GM18873 (cell line): ENCODE measurements around the gene PRSS33.

Source experiments
- ATAC-seq: cut with Tn5 transposase; IDR thresholded peaks from one replicate; pipeline ENCODE4 v1.9.1; 2021; ENCODE audit warnings: mild to moderate bottlenecking, moderate library complexity, moderate number of reproducible peaks; ENCODE audit not compliant: unreplicated experiment, low FRiP score

PRSS33 gene

DNA sequence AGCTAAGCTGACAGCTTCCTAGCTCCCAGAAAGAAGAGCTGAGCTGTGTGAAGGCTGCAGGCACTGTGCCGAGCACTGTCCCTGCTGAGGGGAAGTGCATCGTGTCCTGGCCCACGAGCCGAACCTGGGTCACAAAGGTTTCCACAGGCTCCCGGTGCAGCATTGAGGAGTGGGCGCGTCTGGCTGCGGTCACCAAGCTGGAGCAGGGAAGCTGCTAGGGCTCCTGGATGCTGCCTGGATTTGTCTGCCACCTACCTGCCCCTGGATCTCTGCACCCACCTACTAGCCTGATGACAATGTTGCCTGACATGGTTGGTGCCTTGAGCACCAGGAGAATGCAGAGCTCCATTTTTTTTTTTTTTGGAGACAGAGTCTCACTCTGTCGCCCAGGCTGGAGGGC, 41.4 kb downstream of the PRSS33 start:
- ATAC-seq: no peak

DNA sequence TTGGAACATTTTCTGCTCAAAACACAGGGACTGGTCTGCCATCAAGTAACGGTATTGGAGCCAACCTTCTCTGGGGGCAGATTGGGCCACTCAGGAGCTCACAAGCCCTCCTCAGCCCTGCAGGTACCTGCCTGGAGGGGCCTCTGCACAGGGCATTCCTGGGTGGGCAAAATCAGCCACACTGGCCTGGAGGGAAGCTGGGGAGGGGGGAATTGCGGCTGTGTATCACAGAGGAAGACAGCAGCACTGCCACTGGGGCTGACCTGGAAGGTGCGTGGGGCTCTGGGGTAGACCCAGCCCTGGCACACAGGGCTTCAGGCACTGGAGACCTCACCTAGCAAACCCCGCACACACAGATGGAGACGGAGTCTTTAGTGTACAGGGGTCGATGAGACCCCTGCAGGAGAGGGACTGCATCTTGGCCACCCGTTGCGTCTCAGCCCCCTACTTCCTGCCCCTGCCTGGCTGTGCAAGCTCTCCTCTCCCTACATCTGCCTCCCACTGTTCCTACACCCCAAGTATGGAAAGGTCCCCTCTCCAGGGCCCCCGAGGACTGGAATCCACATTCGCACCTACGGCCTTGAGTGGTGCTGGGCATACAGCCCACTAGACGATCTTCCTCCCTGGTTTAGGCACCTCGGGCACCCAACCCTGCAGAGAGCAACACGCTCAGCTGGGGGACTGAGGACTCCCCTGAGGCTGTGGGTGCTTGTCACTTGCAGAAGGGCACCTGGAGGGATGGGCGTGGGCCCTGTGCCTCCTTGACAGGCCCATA, 42.1 kb downstream of the PRSS33 start:
- no peak for ATAC-seq

DNA sequence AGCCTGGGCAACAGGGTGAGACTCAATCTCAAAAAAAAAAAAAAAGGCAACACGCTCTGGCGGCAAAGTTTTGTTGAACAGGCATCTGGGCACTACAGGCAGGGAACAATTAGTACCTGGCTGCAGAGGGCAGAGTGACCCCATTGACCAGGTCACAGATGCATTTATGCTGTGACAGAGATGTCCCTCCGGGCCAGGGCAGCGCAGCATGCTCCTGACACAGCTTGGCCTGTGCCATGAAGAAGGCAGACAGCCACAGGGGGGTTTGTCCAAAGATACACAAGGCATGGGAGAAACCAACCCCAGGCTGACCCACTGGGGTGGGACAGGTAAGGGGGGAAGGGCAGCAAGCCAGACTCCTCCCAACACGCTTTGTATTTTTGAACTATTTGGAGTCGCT, 42.6 kb downstream of the PRSS33 start:
- ATAC-seq: no peak

DNA sequence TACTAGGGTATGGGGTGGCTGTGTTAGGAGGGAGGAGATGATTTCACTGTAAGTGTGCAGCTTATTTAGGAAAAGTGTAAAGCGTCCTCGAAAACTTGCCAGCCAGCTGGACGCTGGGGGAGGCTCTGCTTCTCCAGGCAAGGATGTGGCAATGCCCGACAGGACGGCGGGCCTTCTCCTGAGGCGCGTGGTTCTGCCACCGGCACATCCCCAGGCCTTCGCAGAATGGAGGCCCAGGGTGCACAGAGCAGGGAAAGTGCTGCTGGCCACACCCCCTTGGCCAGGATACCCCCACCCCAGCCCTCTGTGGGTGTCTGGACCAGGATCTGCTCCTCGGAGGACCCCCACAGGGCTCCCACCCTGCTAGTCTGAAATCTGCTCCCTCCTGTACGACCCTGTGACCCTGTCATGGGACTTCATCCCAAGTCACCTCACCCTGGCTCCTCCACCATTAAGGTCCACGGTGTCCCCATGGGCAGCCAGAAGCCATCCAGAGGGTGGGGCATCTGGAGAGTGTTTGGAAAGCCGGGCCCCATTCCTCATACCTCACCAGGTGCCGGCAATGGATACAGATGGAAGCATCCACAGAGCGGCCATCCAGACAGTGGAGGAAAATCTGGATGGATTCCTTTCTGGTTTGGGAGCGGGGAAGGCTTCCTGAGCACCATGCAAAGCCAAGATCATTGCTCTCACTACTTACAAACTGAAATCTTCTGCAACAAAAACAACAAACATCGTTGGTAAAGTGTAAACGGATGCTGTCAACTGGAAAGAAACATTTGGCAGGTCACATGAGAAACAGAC, 44.2 kb downstream of the PRSS33 start:
- no peak for ATAC-seq

DNA sequence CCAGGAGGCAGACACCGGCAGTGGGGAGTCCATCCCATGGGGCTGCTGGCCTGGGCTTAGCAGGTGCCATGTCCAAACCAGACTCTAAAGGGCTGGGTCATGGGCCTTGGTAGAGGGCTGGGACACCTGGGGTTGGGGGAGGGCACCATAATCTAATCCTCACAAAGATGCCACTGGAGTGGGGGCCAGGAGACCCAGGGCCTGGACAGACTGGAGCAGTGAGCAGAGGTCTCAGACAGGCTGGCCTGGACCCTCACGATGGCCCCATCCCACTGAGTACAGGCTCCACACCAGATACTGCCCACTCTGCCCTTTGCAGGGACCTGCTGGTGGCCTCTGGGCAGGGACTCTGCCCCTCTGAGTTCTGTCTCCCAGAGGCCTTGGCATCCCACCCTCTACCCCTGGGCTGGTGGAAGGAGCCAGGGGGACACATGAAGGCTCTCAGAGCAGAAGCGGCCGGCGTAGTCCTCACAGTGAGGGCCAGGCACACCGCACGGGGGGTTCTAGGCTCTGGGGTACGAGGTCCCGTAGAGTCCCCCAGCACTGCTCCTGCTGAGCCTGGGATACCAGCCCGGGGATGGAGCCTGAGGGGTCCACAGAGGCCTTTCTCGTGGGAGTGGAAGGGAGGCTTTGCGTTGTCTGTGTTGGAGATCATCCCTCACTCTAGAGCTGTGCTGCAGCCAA, 44.9 kb downstream of the PRSS33 start:
- no peak for ATAC-seq

DNA sequence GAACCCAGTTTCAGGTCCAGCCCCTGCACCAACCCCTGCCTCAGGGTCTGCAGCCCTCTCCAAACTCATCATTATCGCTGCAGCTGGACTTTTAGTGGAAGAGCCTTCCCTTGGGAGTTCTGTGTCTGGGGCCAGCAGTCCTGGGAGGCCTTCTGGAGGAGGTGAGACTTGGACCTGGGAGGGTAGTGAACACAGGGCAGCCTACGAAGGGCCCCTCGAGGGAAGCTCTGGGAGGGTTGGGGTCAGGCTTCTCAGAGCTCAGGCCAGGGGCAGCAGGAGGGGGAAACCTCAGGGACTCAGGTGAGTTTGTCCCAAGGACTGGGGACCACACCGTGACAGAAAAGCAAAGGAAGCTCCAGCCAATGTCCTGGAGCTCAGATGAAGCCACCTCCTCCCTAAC, 46.2 kb downstream of the PRSS33 start:
- no peak for ATAC-seq

DNA sequence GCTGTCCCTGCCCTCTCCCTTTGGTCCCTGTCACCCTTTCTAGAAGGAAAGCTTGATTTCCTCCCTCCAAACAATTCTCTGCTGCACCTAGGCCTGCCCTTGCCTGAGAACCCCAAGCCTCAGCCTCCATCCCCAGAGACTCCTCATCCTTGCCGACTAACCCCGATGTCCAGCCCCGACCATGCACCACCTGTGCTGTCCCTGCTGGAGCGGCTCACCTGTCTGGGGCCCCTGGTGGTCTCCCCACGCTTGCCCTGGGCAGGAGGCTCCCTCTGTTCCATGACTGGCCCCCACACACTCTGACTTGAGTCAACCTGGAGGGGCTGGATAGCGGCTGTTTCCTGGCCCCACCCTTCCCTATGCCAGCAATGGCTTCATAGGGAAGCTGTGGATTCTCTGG, 46.9 kb downstream of the PRSS33 start:
- no peak for ATAC-seq

DNA sequence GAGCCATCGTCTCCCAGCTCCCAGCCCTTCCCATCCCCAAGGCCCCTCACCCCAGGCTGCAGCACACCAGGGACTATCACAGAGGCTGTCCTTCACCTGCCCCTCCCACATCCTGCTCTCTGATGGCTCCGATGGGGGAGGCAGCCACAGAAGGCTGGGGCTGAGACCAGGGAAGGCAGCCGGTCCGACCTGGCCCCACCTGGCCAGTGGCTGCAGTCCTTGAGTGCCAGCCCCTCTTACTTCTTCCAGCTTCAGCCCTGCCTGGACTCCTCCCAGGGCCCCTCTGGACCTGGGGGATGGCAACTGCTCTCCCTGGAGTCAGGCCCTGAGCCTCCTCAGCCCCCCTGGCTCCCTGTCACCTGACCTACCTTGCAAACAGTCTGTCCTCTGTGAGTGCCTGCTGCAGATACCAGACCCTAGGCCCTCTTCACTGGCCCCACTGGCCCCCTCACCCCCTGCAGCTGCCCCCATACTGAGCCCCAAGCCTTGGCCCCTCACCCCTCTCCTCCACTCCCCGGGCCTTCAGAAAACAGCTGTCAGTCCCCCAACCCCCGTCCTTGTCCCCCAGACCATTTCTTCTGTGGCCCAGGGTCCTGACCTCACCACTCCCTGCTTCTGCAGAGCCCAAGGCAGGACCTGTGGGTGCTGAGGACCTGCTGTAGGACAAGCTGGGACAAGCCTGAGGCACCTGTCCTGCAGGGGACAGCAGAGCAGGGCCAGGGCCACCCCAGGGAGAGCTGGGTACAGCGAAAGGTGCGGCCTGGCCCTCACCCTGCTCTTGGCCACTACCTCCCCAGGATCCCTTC, 47.5 kb downstream of the PRSS33 start:
- no peak for ATAC-seq

DNA sequence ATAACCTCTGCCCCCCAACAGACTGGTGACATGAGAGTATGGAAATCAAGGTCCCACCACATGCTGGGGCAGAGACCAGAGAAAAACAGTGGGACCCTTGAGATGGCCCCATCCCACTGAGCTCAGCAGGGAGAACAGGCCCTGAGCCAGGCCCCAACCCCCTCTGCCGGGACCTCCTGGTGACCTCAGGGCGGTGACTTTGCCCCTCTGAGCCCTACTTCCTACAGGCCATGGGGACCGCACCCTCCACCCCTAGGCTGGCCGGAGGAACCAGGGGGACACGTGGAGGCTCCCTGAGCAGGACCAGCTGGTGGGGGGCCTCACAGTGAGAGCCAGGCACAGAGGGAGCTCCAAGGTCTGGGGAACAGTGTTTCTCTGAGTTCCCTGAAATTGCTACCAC, 48.7 kb downstream of the PRSS33 start:
- ATAC-seq: no peak

DNA sequence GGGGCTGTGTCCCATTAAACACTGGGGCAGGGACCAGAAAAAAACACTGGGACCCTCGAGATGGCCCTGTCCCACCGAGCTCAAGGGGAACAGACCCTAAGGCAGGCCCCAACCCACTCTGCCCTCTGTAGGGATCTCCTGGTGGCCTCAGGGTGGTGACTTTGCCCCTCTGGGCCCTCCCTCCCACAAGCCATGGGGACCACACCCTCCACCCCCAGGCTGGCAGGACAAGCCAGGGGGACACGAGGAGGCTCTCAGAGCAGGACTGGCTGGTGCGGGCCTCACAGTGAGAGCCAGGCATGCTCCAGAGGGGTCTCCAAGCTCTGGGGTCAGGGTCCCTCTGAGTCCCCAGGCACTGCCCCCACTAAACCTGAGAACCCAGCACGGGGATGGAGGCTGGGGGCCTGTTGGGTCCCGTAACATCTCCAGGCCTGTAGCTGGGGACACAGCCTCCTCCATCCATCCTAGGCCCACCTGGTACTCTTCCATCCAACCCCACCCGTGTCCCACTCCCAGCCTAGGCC, 49.4 kb downstream of the PRSS33 start:
- no peak for ATAC-seq

DNA sequence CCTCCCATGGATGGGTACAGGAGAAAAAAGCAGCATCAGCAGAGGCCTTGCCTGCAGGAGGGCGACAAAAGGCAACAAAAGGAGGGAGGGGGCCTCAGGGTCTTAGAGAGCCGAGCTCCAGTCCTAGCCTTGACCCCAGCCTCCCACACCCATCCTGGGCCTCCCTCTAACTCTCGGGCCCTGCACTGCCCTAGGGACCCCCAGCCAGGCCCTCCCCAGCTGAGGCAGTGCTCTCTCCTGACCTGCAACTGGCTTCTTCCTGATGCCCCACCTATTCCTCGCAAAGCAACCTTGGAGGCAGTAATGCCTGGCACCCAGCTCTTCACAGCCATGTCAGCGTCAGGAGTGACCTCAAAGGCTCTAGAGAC, 50.1 kb downstream of the PRSS33 start:
- ATAC-seq: no peak

DNA sequence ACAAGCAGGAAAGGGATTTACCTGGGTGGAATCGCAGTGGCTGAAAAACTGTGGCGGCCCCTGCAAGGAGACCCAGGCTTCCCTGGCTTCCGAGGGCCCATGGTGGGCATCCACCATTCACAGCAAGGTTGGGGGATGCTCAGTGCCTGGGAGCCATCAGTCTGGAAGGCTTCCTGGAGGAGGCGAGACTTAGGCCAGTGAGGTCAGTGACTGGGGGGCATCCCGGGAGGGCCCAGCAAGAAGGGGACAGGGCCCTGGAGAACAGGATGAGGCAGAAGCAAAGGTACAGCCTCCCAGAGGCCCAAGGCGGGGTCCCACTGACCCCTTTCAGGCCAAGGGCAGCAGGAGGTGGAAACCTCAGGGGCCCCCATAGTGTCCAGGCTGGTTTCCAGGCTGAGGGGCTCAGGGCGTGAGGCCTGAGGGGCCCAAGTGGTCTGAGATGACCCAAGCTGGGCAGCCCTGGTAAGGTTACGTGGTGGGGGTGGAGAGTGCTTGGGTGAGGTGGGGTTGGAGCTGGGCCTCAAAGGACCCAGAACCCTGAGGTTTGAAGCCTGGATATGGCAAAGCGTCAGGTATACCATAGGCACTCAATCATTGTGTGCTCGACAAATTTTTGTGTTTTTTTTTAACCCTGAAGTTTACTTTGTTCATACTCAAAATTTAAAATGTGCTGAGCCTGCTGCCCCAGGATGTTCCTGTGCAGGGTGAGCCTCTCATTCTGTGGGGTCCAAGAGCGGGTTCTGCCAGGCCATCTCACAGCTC, 50.7 kb downstream of the PRSS33 start:
- no peak for ATAC-seq

DNA sequence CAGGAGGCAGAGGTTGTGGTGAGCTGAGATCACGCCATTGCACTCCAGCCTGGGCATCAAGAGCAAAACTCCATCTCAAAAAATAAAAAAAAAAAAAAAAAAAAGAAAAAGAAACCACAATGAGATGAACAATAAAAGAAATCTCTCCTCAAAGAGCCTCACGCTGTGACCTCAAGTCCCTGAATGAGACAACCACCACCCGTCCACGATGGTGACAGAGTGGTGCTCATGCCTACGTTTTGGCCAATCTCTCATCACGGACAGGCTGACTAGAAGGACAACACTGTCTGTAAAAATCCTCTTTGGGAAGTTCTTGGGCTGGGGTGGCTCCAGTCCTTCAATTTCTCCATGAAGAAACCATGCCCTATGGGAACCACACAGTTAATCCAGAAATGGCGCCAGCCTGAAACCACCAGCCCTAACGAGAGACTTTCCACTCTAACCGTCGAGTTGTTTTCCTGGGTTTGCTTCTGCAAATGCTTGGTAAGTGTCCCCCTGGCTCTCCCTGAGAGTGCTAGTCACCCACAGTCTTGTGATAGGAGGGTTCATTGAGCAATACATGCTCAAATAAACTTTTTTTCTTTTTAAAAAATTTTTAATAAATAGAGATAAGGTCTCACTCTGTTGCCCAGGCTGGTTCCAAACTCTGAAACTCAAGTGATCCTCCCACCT, 52.4 kb downstream of the PRSS33 start:
- no peak for ATAC-seq
